Retinal pigment epithelial cell (primary cell): ENCODE results near the gene PTPRD.

Experiments used
- DNase-seq: peaks from one replicate; pipeline ENCODE4 v3.0.0-alpha.2; 2010; ENCODE audit warnings: low read depth
- H3K4me3 ChIP-seq: 2 replicates; pipeline ENCODE4 v1.5.1; 2011; ENCODE audit warnings: mild to moderate bottlenecking, low read length, control low read depth, moderate library complexity
- TF ChIP-seq, protein P1 (sequence below): conservative IDR thresholded peaks from 2 replicates; pipeline ENCODE4 v1.5.1; 2011; ENCODE audit warnings: low read depth, low read length, control low read depth, inconsistent platforms

PTPRD gene

DNA sequence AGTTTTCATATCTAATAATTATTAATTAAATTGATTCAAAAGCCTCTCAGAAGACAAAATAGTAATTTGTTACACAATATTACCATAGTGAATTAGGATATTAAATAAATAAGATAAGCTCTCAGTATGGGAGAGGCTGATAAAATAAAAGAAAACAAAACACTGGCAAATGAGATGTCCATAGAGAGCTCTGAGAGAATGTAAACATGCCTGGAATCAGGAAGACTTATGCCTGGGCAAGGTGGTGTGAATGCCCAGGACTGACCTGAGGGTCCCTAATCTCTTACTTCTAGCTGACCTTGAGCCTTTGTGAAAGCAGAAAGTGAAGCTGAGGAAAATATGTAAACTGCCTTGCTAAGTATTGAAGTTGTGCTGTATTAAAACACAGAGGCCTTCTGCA is 616.5 kb downstream of the PTPRD start:
- no peak for DNase-seq
- H3K4me3 ChIP-seq = no peak overlapping the region
- TF ChIP-seq, protein P1, sequence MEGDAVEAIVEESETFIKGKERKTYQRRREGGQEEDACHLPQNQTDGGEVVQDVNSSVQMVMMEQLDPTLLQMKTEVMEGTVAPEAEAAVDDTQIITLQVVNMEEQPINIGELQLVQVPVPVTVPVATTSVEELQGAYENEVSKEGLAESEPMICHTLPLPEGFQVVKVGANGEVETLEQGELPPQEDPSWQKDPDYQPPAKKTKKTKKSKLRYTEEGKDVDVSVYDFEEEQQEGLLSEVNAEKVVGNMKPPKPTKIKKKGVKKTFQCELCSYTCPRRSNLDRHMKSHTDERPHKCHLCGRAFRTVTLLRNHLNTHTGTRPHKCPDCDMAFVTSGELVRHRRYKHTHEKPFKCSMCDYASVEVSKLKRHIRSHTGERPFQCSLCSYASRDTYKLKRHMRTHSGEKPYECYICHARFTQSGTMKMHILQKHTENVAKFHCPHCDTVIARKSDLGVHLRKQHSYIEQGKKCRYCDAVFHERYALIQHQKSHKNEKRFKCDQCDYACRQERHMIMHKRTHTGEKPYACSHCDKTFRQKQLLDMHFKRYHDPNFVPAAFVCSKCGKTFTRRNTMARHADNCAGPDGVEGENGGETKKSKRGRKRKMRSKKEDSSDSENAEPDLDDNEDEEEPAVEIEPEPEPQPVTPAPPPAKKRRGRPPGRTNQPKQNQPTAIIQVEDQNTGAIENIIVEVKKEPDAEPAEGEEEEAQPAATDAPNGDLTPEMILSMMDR = no peak

DNA sequence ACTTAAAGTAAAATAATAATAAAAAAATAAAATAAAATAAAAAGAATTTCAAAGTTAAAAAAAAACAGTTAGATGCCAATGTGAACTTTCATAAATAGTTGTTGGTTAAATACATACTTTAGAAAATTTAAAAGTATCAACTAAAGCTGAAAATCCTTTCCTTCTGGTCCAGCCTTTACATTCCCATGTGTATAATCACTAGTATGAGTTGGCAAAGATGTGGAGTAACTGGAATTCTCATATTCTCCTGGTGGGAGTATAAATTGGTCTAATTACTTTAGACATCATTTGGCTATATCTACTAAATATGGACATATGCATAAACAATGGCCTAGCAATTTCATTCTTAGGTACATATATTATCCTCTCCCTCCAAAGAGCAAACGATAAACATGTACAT is 619.9 kb downstream of the PTPRD start:
- H3K4me3 ChIP-seq = no peak overlapping the region
- DNase-seq = no peak
- TF ChIP-seq, protein P1 = no peak

DNA sequence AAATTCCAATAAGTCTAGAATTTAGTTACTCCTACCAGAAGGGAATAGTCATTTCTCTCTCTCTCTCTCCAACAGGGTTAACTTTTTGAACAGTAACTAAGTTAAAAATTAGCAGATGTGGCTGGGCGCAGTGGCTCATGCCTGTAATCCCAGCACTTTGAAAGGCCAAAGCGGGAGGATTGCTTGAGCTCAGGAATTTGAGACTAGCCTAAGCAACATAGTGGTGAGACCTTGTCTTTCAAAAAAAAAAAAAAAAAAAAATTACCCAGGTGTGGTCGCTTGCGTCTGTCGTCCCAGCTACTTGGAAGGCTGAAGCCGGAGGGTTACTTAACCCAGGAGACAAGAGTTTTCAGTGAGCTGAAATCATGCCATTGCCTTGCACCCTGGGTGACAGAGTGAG is 639.7 kb downstream of the PTPRD start:
- H3K4me3 ChIP-seq = no peak overlapping the region
- DNase-seq = no peak
- TF ChIP-seq, protein P1 = no peak

DNA sequence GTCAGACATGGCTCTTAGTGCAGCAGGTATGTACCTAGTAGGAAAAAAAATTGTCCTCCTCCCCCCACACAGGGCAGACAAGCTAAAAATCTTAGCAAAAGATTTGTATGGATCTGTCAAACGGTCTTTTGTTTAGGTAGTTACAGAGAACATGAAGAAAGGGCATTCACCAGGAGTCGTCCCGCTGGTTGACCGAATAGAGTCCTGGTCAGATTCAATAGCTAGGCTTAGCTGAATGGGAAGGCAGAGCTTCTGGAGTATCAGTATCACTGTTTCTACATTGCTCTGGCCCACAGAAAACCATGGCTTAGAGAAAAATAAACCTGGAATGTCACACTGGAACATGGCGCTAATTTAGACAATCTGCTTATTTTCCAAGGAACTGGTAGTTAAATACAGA is 642.3 kb downstream of the PTPRD start:
- no peak for DNase-seq
- no peak overlapping the region for H3K4me3 ChIP-seq
- TF ChIP-seq, protein P1 = no peak

DNA sequence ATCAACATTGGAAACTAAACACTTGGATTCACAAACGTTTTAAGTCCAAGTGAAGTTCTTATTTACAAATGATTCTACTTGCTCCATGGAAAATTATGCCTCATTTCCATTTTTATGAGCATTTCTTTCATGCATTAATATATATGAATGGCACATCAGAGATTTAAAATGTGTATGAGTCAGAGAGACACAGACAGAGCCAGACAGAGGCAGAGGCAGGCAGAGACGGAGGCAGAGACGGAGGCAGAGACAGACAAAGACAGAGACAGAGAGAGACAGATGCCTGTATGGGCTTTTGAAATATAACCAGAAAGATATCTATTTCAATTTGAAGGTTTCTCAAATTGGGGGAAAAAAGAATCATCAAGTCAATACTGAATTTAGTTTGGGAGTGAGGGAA is 649.0 kb downstream of the PTPRD start:
- TF ChIP-seq, protein P1 = no peak
- DNase-seq = no peak
- H3K4me3 ChIP-seq = no peak overlapping the region

DNA sequence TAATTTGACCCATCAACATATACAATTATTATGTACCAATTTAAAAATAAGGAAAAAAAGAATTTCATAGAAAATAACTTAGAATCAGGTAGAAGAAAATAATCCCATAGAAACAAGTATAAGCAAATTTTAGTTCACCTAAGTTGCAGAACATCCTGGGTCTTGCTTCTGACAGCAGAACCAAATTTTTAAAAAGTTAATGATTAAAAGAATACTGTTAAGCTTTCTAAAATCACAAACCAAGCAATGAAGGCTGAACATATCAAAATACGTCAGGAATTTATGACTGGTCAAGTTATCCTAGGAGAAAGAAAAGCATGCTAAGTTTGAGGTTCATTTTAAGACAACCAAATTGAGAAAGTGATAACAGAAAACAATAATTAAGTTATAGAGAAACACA is 650.9 kb downstream of the PTPRD start:
- TF ChIP-seq, protein P1 = no peak
- no peak overlapping the region for H3K4me3 ChIP-seq
- DNase-seq = no peak

DNA sequence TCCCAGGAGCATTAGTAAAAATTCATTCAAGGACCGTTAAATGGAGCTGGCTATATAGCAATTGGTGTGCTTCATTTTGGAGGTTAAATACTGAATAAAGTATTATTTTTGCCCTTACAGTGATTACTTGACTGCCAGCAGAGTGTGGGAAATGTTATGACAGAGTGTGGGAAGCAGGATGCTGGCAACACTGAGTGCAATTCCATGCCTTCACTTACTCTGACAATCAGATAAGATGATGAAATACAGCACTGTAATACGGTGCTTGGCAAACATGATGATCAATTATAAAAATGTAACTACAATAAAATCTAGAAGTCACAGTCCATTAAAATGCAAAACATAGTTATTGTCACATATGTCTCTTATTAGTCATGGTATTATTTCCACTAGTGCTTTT is 651.3 kb downstream of the PTPRD start:
- peak; percentile 61 for DNase-seq
- TF ChIP-seq, protein P1 = no peak
- H3K4me3 ChIP-seq = no peak overlapping the region
